Prostate gland (tissue), 2 donors: ENCODE measurements around the gene TMEM59.

Experiments
- CTCF ChIP-seq, 4 experiments: fragments of 200-600 bp in 2 of 4; fragments of 450-650 bp in 2 of 4; sonication (generic) in 2 of 4; IDR thresholded peaks; 1 replicate in 3 of 4; 2 replicates in 1 of 4; pipeline ENCODE4 v1.5.1; 2016 to 2019; ENCODE audit warnings: antibody characterized with exemption in 4 of 4, mild to moderate bottlenecking in 2 of 4, moderate library complexity in 2 of 4
- POLR2A ChIP-seq: fragments of 450-650 bp; IDR thresholded peaks from one replicate; pipeline ENCODE4 v1.6.1; 2016; ENCODE audit warnings: antibody characterized with exemption, mild to moderate bottlenecking
- POLR2AphosphoS5 ChIP-seq: sonication (generic); formaldehyde crosslinking; IDR thresholded peaks from one replicate; pipeline ENCODE4 v1.6.1; 2017; ENCODE audit warnings: antibody characterized with exemption

GRCh38 chr1:54008876-54009275 is 44.1 kb downstream of the TMEM59 start:
- TF ChIP-seq CTCF (IDR thresholded peaks at IDR 0.05) (no peak), POLR2AphosphoS5 (no peak), POLR2A (no peak)
